Activated T-cell treated with anti-CD3 and anti-CD28 coated beads for 24 hours (primary cell): ENCODE data around the gene TANGO2.

Source experiments
- DNase-seq: peaks from one replicate; pipeline ENCODE4 v3.0.0-alpha.2; 2020; ENCODE audit warnings: low read depth

TANGO2 gene

DNA sequence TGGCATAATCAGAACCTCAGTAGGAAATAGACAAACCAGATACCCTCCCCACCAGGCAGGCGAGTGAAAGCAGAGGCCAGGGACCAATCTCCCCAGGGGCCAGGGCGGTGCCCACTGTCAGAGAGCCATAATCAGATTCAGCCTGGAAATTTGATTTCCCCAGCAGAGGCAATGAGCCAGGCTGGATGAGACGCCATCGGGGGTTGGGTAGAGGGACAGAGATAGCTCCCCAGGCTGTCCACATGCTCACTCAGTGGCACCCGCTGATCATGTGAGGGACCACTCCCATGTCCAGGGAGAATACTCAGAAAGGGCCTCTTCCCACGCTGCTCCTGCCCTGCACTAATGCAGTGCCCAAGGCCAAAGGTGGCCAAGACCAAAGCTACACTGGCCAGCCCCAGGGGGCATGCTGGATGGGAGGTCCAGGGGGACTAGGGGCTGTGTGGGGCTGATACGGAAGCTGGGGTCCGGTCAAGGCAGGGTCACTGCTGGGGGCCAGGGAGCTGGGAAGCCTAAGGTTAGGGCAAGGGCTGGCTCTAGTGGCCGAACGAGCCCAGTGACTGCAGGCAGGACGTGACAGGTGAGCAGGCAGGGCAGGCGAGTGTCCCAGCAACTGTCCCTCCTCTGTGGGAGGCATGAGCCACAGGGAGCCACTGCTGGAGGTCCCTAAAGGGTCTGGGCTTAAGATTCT lies 24.1 kb upstream of the TANGO2 start:
- DNase-seq: no peak

- DNase-seq: no peak
Observed at GRCh38 chr22:19997561-19998231, 23.2 kb upstream of the TANGO2 start.

DNA sequence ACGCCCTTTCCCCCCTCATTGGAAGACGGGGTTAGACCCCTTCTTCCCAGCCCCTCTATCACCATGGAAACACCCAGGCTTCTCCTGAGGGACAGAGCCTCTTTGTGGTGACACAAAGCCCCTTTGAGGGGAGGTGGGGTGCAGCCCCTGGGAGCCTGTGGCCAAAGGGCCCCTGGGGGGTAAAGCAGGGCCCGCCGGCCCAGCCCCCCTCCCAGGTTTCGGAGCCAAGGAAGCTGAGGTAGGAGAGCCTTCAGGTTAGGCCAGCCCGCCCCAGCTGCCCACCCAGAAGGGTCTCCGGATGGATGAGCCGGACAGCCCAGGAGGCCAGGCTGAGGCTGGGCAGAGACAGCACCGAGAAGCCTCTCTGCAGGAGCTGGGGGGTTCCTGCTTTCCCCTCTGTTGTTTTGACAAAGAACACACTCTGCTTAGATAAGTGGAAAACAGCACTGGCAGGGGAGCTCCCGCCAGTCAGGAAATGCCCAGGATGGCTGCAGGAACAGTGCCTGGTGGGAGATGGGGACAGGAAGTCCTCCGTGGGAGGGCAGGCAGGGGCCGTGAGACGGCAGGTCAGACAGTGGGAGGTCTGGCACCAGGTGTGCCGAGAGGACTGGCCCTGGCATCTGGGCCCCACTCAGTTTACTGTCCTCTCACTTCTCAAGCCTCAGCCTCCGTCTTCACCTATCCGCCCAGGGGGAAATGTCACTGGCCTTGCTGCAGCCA lies 22.5 kb upstream of the TANGO2 start:
- DNase-seq: no peak

GRCh38 chr22:19998991-19999820 lies 21.7 kb upstream of the TANGO2 start:
- no peak for DNase-seq

- no peak for DNase-seq
Observed at GRCh38 chr22:20000246-20001081, 20.4 kb upstream of the TANGO2 start.

DNA sequence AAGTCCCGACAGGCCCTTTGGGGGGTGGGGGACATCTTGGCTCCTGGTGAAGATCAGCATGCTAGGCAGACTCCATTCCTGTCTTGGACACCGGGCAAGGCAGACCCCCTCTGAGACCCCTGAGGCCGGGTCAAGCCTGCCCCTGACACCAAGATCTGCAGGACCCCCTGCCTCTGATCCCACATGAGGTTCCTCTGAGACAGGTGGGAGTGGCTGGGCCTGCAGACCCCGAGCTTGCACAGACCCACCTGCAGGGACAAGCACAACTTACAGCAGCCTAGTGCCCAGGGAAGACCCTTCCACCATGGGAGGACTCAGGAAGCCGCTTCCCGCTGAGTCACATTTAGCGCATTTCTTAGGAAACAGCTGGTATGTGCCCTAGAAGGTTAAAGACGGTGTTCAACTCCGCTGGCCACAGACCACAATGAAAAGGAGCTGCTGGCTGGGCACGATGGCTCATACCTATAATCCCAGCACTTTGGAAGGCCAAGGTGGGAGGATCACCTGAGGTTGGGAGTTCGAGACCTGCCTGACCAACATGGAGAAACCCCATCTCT lies 19.8 kb upstream of the TANGO2 start:
- no peak for DNase-seq

- DNase-seq: no peak
Observed at GRCh38 chr22:20002128-20002527, 18.8 kb upstream of the TANGO2 start.

DNA sequence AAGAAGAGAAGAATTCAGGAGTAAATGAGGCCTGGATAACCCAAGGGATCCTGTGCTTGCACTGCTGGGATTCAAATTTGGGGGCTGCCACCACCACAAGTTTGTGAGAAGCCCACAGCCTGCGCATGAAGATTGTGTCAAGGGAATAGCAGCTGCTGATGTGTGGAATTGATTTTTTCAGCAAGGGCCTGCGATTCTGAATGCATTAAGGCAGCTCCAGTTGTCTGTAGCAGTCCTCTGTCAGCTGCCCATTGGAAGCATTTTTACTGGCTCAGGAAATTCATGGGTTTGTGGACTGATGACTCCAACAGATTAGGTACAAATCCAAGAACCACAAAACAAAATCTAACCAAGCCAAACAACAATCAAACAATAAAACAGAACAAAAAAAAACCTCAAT lies 18.3 kb upstream of the TANGO2 start:
- no peak for DNase-seq

DNA sequence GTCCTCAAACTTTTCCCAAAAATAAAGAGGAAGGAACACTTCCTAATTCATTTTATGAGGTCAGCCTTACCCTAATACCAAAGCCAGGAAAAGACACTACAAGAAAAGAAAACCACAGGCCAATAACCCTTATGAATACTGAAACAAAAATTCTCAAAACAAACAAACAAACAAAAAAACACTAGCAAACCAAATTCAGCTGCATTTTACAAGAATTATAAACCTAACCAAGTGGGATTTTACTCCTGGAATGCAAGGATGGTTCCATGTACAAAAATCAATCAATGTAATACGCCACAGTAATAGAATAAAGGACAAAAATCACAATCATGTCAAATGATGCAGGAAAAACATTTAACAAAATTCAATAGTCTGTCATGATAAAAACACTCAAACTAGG lies 17.6 kb upstream of the TANGO2 start:
- no peak for DNase-seq

DNA sequence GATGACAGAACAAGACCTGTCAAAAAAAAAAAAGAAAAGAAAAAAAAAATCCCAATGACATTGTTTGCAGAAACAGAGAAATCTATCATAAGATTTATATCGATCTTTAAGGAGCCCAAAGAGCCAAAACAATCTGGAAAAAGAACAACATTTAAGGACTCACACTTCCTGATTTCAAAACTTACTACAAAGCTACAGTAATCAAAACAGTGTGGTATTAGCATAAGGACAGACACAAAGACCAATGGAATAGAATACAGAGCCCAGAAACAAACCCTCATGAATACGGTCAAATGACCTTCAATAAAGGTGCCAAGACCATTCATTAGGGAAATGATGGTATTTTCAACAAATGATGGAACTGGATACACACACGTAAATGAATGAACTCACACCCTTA lies 16.4 kb upstream of the TANGO2 start:
- no peak for DNase-seq

- no peak for DNase-seq
Observed at GRCh38 chr22:20008221-20008995, 12.5 kb upstream of the TANGO2 start.

DNA sequence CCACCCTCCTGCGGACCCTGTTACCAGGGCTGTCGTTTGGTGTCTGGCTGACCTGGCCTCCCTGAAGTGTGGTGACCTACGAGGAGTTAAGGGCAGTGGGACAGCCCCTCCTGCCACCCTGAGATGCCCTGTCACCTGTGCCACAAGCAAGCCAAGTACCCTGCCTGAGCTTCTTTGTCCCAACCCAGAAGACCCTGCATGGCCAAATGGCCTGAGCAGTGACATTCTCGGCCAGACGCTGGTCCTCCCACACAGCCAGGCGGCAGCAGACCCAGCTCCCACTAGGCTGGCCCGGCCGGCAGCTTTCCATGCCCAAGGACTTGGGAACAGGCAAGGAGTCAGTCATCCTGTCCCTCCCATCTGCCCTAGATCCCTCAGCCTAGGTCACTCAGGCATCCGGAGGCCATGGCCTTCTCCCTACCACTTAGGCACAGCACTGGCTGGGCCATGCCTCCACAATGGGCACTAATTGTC lies 11.9 kb upstream of the TANGO2 start:
- no peak for DNase-seq

DNA sequence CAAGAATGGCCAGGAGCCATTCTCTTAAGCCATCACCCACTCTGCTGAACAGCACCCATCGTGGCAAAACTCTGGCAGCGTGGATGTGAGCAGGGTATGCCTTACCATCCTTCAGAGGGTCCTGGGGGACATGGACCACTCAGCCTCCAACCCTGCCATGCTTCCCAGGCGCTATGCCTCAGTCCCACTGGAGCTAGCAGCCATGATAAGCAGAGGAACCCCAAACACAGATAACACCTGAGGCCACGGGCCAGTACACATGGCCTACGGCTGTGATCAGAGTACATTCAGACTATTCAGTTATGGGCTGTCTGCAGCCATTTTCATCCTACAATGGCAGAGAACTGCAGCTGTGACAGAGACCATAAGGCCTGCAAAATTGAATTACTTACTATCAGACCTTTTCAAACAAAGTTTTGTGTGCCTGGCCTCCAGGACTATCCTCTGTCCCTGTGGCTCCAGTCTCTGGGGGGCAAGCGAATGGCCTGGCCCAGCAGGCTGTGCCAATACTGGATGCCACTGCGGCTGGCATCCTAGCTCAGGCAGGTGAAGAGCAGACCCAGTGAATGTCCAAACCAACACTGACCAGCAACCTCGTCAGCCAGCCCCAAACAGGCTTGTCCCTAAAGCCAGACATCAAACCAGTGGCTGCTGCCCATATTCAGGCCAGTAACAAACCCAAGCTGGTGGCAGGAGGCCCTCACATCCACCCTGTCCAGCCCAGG lies 11.2 kb upstream of the TANGO2 start:
- no peak for DNase-seq

DNA sequence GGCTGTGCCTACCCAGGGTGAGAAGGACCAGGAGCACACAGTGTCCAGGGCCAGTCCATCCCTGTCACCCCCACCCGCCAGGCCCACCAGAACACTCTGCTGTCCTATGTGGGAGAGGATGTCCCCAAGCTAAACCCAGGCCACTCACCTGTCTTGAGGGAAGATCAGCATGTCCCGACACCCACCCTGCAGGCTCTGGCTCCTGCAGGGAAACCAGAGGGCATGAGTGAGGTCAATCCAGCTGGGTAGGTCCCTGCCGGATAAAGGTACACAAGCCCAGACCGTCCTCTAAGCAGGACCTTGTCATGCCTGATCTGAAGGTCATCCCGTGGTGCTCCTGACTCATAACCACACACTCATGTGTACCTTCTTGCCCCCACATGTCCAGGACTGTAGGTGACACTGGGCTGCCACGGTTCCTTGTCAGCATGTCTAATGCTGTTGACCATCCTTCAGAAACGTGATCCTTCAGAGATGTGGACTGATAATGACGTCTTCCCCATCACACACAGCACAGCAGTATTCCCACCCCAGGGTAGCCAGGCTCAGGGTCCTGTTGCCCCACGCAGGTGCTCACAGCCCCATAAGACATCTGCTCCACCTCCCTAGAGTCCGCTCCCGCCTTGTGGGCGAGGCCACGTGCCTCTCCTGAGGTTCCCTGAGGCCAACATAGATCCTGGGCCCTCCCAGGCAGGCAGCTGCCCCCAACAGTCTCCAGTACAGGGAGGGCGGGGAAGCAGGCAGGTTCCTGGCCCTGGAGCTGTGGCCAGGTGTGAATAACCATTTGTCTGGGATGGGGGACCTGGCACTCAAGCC lies 10.4 kb upstream of the TANGO2 start:
- no peak for DNase-seq

GRCh38 chr22:20011123-20011992 lies 9.6 kb upstream of the TANGO2 start:
- DNase-seq: no peak

DNA sequence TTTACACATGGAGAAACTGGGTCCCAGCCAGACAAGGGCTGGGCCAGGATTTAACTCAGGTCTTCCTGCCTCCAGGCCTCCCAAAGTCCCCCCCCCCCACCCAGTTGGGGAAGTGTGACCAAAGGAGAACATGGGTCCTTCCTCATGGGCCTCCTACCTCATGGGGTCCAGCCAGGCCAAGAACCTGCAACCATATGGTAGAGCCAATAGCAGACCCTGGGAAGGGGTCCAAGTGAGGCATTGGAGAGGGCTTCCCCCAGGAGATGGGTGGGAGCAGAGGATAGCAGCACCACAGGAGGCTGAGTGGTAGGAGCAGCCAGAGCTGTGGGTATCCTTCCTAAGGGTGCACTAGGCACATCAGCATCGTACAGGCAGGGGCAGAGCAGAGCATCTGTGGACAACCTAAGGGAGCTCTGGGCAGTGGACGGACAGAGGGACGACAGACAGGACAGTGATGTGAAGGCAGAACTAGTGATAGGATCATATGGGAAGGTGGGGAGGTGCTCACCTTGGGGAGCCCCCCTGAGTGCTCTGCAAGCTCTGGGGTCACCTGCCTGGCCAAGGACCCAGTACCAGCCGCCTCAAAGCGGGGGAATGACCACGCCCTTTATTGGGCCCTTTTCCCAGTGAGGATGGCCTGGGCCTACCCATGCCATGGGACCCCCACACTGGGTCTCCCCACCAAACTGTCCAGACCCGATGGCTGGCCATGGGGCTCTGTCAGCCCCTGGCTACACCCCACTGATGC lies 8.7 kb upstream of the TANGO2 start:
- no peak for DNase-seq

DNA sequence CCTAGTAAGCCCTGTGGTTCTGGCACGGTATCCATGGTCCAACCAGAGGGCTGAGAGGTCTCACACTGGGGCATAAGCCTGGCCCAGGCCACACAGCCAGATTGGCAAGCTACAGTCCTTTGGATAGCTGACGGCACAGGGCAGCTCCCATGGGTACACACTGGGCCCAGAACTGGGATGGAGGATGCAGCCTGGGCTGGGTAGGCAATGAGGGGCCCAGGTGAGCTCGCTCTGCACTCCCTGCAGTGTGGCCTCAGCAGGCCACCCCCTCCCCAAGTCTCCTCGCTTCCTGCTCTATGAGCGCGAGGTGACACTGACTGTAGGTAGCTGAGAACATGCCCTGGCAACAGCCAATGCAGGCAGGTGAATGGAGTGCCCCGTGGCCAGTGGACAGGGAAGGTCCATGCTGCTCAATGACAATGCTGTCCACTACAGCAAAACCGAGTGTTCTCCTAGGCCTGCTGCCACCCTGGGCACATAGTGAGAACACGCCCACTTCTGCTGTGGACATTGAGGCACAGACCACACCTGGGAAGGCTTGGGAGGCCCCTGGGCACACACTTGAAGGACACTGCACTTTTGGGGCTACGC lies 8.1 kb upstream of the TANGO2 start:
- no peak for DNase-seq
